Astrocyte (in vitro differentiated cells and primary cell): ENCODE measurements around the gene GPR39.

ENCODE experiments used
- EZH2 ChIP-seq: IDR thresholded peaks from 2 replicates; pipeline ENCODE4 v1.6.1; 2012; ENCODE audit warnings: mild to moderate bottlenecking, low read length, inconsistent platforms; ENCODE audit not compliant: insufficient read depth
- TF ChIP-seq, protein P1 (sequence below): IDR thresholded peaks from 2 replicates; pipeline ENCODE4 v1.5.1; 2011; ENCODE audit warnings: low read depth, mild to moderate bottlenecking, inconsistent platforms, low read length, moderate library complexity; ENCODE audit not compliant: insufficient read depth

DNA sequence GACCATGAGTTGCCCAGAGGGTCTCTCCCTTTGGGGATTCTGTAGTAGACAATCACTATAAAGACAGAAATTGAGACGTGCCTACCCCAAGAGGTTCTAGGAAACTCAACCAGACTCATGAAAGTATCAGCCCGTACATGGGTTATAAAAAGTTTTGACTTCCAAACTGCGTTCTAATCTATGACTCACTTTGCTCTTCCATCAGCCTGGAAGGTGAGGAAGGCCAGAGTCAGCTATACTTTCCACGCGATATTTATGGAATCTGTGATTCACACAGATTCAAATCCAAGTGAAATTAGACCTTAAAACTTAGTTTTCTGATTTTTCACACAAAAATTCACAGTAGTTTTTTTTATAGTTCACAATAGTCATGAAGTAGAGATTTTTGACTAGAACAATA, 261.1 kb downstream of the GPR39 start:
- TF ChIP-seq, protein P1, sequence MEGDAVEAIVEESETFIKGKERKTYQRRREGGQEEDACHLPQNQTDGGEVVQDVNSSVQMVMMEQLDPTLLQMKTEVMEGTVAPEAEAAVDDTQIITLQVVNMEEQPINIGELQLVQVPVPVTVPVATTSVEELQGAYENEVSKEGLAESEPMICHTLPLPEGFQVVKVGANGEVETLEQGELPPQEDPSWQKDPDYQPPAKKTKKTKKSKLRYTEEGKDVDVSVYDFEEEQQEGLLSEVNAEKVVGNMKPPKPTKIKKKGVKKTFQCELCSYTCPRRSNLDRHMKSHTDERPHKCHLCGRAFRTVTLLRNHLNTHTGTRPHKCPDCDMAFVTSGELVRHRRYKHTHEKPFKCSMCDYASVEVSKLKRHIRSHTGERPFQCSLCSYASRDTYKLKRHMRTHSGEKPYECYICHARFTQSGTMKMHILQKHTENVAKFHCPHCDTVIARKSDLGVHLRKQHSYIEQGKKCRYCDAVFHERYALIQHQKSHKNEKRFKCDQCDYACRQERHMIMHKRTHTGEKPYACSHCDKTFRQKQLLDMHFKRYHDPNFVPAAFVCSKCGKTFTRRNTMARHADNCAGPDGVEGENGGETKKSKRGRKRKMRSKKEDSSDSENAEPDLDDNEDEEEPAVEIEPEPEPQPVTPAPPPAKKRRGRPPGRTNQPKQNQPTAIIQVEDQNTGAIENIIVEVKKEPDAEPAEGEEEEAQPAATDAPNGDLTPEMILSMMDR = no peak
- no peak for TF ChIP-seq EZH2
